HG02981 (cell line): ENCODE measurements around the gene LIF.
"Not testable (repeated sequence)": the region's sequence is repeated elsewhere in the genome, so short reads cannot be mapped to it uniquely, and the experiment has no call there.

Source experiments
- ATAC-seq: cut with Tn5 transposase; IDR thresholded peaks from one replicate; pipeline ENCODE4 v1.9.1; 2021; ENCODE audit warnings: mild to moderate bottlenecking, moderate library complexity; ENCODE audit not compliant: unreplicated experiment

Gene LIF

GRCh38 chr22:30228509-30229359, 17.8 kb downstream of the LIF start:
- no peak for ATAC-seq

DNA sequence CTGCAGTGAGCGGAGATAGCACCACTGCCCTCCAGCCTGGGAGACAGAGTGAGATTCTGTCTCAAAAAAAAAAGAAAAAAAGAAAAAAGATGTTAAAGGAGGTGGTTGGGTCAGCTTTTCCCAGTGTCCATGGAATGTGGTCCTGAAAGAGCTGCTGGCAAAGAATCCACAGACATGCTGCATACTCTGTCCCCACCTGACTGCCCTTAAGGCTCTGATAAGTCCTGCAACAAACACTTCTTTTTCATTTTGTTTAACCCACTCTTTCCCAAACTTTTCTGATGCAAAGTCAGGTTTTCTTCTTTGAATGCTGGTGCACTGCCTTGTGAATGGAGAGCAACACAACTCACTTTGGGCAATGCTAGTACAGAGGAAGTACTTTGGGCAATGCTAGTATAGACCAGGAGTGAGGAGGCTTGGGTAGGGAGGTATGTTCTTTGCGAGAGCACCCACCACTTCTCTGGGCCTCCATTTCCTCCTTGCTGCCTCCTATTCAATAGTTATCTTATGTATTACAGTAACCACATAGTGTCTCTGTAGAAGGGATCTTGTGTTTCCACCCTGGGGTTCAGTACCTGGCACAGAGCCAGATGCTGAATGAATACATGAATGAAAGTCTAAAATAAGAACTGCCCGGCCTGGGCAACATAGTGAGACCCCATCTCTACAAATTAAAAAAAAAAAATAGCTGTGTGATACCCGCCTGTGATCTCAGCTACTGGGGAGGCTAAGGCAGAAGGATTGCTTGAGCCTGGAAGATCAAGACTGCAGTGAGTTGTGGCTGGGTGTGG, 18.9 kb downstream of the LIF start:
- no peak for ATAC-seq

DNA sequence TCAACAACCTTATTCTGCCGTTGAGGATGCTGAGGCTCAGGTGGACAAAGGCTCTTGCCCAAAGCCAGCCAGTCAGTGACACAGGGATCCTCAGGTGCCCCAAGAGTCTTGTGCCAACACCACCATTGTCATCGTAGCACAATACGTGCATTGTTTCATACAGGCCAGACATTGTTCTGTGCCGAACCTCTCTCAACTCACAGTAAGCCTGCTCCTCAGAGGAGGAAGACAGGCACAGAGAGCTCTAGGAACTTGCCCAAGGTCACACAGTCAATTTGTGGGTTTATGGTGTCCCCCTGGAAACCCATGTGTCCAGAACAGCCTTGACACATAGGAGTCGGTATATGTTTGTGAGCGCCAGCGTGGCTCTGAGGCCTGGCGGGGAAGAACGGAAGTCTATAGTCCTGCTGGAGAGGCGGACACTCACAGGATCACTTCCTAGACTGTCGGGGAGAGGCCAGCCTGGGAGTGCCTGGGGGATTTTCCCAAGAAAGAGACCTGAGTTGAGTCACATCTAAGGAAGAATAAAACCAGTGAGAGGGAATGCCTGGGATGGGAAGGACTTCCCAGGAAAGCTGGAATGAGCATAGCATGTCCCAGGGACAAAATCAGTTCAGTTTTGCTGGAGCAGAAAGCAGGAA, 20.2 kb downstream of the LIF start:
- no peak for ATAC-seq

DNA sequence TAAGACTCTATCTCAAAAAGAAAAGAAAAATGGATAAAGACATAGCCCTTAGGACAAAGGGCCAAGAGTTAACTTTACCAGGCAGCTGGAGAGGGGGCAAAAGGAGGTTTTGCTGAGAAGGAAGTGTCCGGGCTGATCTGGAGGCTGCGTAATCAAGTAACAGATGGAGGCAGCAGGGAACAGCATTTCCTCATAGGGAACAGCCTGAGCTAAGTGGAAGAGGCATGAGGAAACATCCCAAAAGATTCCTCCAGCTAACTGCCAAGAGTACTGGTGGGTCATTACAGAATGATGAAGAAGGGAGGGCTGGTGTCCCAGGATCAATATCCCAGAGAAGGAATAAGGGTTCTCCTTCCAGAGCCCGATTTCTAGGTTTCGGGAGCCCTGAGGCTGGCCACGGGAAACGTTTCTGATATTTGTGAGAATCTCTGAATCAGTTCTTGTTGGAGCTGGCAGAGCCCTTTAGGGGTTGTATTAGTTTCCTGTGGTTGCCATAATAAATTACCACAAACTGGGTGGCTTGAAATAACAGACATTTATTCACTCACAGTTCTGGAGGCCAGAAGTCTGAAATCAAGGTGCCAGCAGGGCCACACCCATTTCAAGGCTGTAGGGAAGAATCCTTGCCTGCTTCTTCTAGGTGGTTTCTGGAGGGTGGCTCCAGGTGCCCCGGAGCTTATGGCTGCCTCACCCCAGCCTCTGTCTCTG, 21.2 kb downstream of the LIF start:
- ATAC-seq: no peak

- ATAC-seq: no peak
These were observed 22.2 kb downstream of the LIF start for GRCh38 chr22:30224161-30224857.

GRCh38 chr22:30223303-30223702, 23.3 kb downstream of the LIF start:
- ATAC-seq: no peak

DNA sequence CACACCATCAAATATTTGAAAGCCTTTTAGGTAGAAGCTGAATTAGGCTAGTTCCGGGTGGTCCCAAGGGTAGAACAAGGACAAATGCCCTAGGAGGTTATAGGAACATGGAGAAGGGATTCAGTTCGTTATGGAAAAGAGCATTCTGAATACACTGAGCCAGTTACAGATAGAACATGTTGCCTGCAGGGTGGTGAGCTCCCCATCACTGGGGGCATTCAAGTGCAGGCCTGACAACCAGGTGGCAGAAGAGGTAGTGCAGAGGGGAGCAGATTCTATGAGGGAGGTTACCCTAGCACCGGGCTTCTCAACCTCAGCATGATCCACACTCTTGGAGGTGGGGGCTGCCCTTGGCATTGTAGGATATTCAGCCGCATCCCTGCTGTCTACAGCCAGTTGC, 24.2 kb downstream of the LIF start:
- no peak for ATAC-seq

DNA sequence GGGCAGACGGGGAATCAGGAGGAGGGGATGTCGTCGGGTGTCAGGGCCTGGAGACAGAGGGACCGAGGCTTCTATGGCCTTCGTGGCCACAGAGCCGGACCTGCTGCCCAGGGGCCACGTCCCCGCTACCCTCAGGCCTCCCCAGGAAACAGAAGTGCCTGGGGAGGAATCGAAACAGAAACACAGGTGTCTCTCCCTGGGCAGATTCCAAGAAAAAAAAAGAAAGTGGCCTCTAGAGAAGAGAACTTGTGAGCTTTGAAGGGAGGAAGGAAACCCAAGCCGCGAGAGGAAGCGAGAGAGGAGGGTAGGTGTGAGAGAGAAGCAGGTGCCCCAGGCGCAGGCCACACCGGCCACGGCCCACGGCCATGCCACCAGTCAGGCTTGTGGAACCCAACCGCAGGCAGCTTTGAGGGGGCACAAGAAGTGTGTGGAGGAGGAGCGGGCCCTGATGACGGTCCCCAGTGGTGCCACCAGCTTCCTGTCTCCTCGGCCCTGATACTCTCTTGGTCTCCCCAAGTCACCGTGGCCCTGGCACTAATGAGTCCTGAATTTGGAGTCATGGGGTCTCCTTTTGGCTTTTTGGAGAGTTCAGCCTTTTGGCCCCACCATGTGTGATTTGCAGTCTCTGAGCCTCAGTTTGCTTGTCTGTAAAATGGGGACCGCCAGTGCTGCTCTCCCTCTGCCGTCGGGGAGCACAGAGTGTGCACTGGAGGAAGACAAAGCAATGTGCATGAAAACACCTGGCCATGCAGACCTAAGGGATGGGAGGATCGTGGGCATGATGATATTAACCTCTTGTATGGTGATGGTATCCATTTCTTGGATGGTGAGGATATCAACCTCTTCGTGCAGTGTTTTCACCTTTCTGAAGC, 25.2 kb downstream of the LIF start:
- no peak for ATAC-seq

GRCh38 chr22:30220338-30221012, 26.1 kb downstream of the LIF start:
- ATAC-seq: no peak

GRCh38 chr22:30219668-30220278, 26.8 kb downstream of the LIF start:
- no peak for ATAC-seq

DNA sequence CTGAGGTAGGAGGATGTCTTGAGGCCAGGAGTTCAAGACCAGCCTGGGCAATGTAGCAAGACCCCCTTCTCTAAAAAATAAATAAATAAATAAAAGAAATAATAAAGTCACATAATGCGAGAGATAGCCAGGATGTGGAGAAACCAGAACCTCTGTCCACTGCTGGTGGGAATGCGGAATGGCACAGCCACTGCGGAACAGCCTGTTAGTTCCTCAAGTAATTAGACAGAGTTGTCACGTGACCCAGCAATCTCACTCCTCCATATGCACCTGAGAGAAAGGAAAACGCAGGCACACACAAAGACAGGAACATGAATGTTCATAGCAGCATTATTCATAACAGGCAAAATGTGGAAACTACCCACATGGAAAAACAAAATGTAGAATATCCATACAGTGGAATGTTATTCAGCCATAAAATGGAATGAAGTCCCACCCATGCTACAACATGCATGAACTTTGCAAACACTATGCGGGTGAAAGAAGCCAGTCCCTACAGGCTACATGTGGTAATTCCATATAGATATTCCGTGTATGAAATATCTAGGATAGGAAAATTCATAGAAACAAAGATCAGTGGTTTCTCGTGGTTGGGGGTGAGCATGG, 27.4 kb downstream of the LIF start:
- no peak for ATAC-seq

DNA sequence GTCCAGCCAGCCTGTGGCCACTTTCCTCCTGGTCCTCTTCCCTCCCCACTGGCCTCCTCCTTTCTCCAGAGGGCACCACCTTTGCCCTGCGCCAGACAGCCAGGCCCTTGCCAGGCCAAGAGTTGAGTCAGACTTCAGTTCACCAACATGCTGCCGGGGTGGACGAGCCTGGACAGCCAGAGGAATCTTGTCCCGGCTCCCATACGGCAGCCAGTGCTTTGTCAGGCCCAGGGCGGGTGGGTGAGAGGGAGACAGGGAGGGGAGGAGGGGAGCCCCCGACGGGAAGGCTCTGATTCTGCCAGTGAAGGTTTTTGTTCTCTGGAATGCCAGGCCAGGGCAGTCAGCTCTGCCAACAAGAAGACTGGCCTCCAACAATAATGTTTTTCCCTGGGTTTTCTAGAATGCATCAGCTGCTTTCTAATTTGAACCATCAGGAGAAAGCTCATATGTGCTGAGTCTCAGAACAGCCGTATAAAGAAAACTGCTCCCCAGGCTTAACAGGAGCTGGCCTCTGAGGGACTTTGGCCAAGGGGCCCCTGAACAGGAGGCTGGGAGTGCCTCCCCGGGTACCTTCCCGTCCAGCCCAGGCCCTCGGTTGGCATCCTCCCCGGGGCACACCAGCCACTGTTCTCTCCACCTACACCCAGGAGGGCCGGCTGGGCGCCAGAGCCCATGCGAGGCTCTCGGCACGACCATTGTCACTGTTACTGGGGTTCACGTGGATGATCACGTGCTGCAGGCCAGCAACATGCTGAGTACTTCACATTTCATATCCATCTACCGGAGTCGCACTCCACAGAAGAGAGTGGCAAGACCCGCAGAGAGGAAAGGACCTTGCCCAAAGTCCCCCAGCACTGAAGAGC, 28.6 kb downstream of the LIF start:
- ATAC-seq: no peak

- no peak for ATAC-seq
These were observed 29.8 kb downstream of the LIF start for GRCh38 chr22:30216710-30217109.

GRCh38 chr22:30216272-30216671, 30.3 kb downstream of the LIF start:
- not testable (repeated sequence) for ATAC-seq

DNA sequence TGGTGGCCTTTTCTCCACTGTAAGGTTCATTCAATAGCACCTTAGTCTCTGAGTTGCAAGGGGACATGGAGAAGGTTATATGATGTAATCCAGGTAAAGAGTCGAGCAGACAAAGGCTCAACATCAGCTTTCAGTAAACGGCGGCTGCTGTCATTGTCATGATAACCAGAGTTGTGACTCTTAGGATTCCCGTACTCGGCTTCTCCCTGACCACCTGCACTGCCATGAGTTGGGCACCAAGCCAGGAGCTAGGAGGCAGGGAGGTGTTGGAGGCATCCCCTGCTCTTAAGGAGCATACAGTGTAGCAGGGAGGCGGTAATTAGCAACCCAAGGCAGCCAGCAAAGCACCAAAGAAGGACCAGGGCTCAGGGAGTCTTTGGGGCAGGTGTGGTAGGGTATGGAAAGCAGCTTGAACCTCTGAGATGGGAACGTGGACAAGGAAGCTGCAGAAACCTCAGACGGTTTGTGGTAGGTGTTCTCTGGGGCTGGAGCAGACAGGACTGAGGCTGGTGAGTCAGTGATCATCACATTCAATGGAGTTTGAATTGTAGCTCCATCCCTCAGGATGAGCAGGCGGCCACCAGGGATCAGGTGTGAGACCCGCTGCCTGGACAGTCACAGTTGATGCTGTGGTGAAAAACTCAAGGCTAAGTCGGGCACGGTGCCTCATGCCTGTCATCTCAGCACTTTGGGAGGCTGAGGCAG, 31.7 kb downstream of the LIF start:
- no peak for ATAC-seq

DNA sequence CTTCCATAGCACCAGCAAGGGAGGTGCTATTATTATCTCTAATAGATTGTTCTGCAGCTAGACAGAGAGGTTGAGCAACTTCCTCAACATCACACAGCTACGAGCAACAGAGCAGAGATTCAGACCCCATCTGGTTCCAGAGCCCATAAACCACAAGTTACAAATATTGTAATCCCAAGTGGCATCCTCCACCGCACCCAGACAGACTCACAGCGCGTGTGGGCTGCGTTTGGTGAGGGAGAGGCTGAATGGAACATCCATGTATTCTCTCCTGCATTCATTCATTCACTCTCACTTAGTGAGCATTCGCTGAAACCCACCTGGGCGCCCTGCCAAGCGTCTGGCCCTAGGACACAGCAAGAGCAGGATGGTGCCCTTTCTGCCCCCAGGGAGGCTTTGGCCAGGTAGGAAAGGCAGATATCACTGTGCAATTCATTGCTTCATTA, 33.5 kb downstream of the LIF start:
- ATAC-seq: no peak
